Measurements from ENCODE around the gene GCGR.

GCGR gene

GRCh38 chr17:81811705-81812570 is 8.0 kb downstream of the GCGR start:
- DNase-seq (ENCODE audit: low spot score) = no peak

- DNase-seq (ENCODE audit: low spot score) = no peak
Observed at GRCh38 chr17:81812571-81813370, 8.8 kb downstream of the GCGR start.

- no peak for DNase-seq (ENCODE audit: low spot score)
Observed at GRCh38 chr17:81813371-81813684, 9.4 kb downstream of the GCGR start.

GRCh38 chr17:81813861-81814683 is 10.1 kb downstream of the GCGR start:
- DNase-seq (ENCODE audit: low spot score) = no peak

GRCh38 chr17:81814748-81815645 is 11.0 kb downstream of the GCGR start:
- DNase-seq (ENCODE audit: low spot score) = no peak

GRCh38 chr17:81815646-81815986 is 11.7 kb downstream of the GCGR start:
- DNase-seq (ENCODE audit: low spot score) = no peak

- no peak for DNase-seq (ENCODE audit: low spot score)
Observed at GRCh38 chr17:81817758-81818147, 13.8 kb downstream of the GCGR start.

- DNase-seq (ENCODE audit: low spot score) = no peak
Observed at GRCh38 chr17:81819708-81820107, 15.8 kb downstream of the GCGR start.

GRCh38 chr17:81821147-81821546 is 17.2 kb downstream of the GCGR start:
- no peak for DNase-seq (ENCODE audit: low spot score)

- DNase-seq (ENCODE audit: low spot score) = peak; percentile 28
Observed at GRCh38 chr17:81821603-81822311, 17.8 kb downstream of the GCGR start.

- DNase-seq (ENCODE audit: low spot score) = no peak
Observed at GRCh38 chr17:81822312-81822637, 18.3 kb downstream of the GCGR start.

GRCh38 chr17:81822996-81823819 is 19.3 kb downstream of the GCGR start:
- no peak for DNase-seq (ENCODE audit: low spot score)

GRCh38 chr17:81823820-81824550 is 20.0 kb downstream of the GCGR start:
- DNase-seq (ENCODE audit: low spot score) = no peak

GRCh38 chr17:81824595-81824994 is 20.6 kb downstream of the GCGR start:
- DNase-seq (ENCODE audit: low spot score) = no peak

GRCh38 chr17:81825841-81826466 is 22.0 kb downstream of the GCGR start:
- DNase-seq (ENCODE audit: low spot score) = no peak

GRCh38 chr17:81828656-81829055 is 24.7 kb downstream of the GCGR start:
- DNase-seq (ENCODE audit: low spot score) = no peak

GRCh38 chr17:81829858-81830257 is 25.9 kb downstream of the GCGR start:
- no peak for DNase-seq (ENCODE audit: low spot score)

GRCh38 chr17:81831563-81831956 is 27.6 kb downstream of the GCGR start:
- DNase-seq (ENCODE audit: low spot score) = no peak

All from CD4-positive, alpha-beta T cell treated with Interleukin-15 for 4 hours (primary cell).